PFSK-1 (cell line): Measurements from ENCODE around the gene HSPB1. TPM values are rescaled to one million over a fixed set of nuclear protein-coding genes. Genes with fewer than 3 reads are reported as not detected.

Source experiments
- FOXP2 ChIP-seq: optimal IDR thresholded peaks from 2 replicates; pipeline ENCODE3; 2011; ENCODE audit warnings: borderline replicate concordance, control low read depth, inconsistent platforms; ENCODE audit not compliant: insufficient read depth; ENCODE audit errors: extremely low read length, extremely low read depth
- POLR2AphosphoS5 ChIP-seq: IDR thresholded peaks from 2 replicates; pipeline ENCODE4 v1.6.1; 2012; ENCODE audit warnings: low read depth, mild to moderate bottlenecking, control low read depth, low read length, moderate library complexity
- SIN3A ChIP-seq: IDR thresholded peaks from 2 replicates; pipeline ENCODE4 v1.6.1; 2012; ENCODE audit warnings: mild to moderate bottlenecking, low read length, moderate library complexity, borderline replicate concordance; ENCODE audit not compliant: insufficient read depth
- TAF1 ChIP-seq: IDR thresholded peaks from 2 replicates; pipeline ENCODE4 v1.6.1; 2012; ENCODE audit warnings: low read length, control low read depth, borderline replicate concordance; ENCODE audit not compliant: insufficient read depth
- polyA plus RNA-seq: library from polyadenylated mRNA; unstranded; fragments of >200 nt; gene quantifications from one replicate; pipeline ENCODE4 v1.2.1, GENCODE V29; 2012; ENCODE audit warnings: low read depth, missing spikeins; ENCODE audit not compliant: insufficient read length
- TF ChIP-seq, protein P1 (sequence below), 2 experiments: IDR thresholded peaks; 2 replicates each; pipeline versions ENCODE4 v1.6.1 to v1.8.0; 2011 to 2012; ENCODE audit warnings: low read depth in 2 of 2, low read length in 2 of 2, control low read depth in 1 of 2, inconsistent platforms in 1 of 2, mild to moderate bottlenecking in 1 of 2, moderate library complexity in 1 of 2; ENCODE audit not compliant: insufficient read depth in 1 of 2

The HSPB1 gene
- 2,108 TPM for polyA plus RNA-seq

DNA sequence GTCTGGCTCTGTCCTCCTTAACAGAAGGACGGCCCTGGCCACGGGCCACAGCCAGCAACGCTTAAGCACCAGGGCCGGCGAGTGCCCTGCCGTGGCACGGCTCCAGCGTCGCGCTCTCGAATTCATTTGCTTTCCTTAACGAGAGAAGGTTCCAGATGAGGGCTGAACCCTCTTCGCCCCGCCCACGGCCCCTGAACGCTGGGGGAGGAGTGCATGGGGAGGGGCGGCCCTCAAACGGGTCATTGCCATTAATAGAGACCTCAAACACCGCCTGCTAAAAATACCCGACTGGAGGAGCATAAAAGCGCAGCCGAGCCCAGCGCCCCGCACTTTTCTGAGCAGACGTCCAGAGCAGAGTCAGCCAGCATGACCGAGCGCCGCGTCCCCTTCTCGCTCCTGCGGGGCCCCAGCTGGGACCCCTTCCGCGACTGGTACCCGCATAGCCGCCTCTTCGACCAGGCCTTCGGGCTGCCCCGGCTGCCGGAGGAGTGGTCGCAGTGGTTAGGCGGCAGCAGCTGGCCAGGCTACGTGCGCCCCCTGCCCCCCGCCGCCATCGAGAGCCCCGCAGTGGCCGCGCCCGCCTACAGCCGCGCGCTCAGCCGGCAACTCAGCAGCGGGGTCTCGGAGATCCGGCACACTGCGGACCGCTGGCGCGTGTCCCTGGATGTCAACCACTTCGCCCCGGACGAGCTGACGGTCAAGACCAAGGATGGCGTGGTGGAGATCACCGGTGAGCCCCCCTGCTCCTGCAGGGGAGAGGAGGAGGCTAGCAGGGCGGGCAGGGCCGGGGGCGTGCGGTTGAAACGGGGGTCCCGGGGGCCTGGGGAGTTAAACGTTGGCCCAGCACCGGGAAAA, at the start of gene HSPB1:
Gene HSPB1, plus strand, starts transcription at position 327 of the 855 bp plus-strand sequence. Its CDS starts 40 bp downstream, at position 367.
- TF ChIP-seq SIN3A (0 out of 2 replicates have a peak, but pooled peaks have one; percentile 17), POLR2AphosphoS5 (peak; percentile 97), TAF1 (peak; percentile 80; the same call in 1 of the 2 replicates), FOXP2 (peak; percentile 12)
- TF ChIP-seq, protein P1, sequence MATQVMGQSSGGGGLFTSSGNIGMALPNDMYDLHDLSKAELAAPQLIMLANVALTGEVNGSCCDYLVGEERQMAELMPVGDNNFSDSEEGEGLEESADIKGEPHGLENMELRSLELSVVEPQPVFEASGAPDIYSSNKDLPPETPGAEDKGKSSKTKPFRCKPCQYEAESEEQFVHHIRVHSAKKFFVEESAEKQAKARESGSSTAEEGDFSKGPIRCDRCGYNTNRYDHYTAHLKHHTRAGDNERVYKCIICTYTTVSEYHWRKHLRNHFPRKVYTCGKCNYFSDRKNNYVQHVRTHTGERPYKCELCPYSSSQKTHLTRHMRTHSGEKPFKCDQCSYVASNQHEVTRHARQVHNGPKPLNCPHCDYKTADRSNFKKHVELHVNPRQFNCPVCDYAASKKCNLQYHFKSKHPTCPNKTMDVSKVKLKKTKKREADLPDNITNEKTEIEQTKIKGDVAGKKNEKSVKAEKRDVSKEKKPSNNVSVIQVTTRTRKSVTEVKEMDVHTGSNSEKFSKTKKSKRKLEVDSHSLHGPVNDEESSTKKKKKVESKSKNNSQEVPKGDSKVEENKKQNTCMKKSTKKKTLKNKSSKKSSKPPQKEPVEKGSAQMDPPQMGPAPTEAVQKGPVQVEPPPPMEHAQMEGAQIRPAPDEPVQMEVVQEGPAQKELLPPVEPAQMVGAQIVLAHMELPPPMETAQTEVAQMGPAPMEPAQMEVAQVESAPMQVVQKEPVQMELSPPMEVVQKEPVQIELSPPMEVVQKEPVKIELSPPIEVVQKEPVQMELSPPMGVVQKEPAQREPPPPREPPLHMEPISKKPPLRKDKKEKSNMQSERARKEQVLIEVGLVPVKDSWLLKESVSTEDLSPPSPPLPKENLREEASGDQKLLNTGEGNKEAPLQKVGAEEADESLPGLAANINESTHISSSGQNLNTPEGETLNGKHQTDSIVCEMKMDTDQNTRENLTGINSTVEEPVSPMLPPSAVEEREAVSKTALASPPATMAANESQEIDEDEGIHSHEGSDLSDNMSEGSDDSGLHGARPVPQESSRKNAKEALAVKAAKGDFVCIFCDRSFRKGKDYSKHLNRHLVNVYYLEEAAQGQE (IDR thresholded peaks at IDR 0.05; ENCODE audit: insufficient read depth in 1 of 2, low read depth in 2 of 2, low read length in 2 of 2): no peak; a peak in 1 of 4 replicates

DNA sequence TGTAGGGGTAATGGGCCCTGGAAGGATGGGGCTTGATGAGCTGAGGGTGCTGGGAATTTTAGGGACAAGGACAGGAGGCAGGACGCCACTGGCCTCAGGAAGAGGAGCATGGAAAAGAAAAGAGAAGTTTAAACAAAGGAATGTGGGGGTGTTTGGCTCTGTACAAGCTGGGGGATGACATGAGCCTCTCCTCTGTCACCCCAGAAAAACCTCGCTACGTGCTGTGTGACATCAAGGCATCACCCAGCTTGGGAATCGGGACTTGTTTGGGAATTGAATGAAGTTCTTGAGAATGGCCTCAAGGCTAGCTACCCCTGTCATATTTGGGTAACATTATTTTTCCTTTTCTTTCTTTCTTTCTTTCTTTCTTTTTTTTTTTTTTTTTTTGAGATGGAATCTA, 47.7 kb upstream of the HSPB1 start:
- TF ChIP-seq, protein P1 (IDR thresholded peaks at IDR 0.05; ENCODE audit: insufficient read depth in 1 of 2, low read depth in 2 of 2, low read length in 2 of 2): no peak
- TF ChIP-seq FOXP2 (no peak), TAF1 (no peak), POLR2AphosphoS5 (no peak), SIN3A (no peak)

DNA sequence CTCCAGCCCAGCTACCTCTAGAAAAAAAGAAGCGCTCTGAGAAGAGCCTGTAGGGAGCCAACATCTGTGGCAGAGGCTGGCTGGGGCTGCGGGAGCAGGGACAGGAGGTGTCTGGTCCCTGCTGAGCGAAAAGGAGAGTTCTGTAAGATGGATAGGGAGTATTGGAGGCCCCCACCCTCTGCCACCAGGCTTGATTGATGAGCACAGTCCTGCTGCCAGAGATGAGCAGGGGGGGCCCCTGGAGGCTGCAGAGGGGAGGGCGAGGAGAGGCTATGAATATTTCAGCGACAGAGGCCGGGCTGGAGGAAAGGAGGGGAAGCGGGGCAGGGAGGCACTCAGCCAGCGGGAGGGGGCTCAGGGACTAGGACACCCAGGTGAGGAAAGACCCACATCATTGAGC, 44.5 kb upstream of the HSPB1 start:
- TF ChIP-seq POLR2AphosphoS5 (no peak), FOXP2 (no peak), SIN3A (no peak), TAF1 (no peak)
- TF ChIP-seq, protein P1 (IDR thresholded peaks at IDR 0.05; ENCODE audit: insufficient read depth in 1 of 2, low read depth in 2 of 2, low read length in 2 of 2): no peak

DNA sequence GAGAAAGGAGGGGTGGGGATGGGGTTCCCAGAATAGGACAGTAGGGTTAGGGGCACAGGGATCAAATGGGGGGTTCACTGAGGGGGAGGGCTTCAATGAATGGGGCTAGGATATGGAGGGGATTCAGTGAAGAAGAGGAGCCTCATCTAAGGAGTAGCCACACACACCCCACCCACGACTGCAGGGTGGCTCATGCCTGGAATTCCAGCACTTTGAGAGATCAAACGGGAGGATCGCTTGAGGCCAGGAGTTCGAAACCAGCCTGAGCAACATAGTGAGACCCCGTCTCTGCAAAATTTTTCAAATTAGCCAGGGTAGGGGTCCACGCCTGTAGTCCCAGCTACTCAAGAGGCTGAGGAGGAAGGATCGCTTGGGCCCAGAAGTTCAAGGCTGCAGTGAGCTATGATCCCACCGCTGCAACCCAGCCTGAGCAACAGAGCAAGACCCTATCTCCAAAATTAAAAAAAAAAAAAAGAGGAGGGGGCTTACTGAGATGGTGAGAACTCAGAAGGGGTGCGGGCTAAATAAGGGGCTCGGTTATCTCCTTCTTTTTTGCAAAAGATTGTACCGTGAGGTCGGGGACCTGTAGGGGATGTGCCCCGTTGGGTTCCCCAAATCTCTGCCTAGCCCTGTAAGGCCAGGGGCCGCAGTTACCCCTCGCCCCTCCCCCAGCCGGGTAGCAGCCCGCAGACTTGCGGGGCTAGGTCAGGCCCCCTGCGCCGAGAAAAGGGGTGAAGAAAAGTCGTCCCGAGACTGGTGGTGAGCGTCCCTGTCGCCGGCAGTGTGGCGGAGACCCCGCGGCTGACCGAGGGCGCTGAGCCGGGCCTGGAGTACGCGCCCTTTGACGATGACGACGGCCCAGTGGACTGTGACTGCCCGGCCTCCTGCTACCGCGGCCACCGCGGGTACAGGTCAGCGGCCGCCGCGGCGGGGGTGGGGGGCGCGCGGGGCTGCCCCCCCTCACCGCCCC, 43.1 kb upstream of the HSPB1 start:
- TF ChIP-seq POLR2AphosphoS5 (no peak), SIN3A (no peak)

DNA sequence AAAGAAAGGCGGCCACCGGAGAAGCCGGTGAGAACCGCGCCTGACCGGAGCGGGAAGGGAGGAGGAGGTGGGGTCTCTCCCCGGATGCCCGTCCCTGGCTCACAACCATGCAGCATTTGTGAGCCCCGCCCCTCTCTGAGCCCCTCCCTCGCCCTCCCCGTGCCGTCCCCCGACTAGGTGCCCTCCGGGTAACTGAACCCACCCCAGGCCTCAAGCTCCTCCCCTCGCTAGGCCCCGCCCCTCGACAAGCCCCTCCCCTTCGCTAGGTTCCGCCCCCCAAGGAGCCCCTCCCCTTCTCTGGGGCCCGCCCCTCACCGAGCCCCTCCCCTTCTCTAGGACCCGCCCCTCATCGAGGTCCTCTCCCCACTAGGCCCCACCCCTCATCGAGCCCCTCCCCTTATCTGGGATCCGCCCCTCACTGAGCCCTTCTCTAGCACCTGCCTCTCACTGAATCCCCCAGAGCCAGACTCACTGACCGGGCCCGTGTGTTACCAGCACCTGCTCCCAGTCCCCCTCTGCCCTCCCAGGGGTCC, 42.2 kb upstream of the HSPB1 start:
- TF ChIP-seq SIN3A: no peak
- TF ChIP-seq, protein P1 (IDR thresholded peaks at IDR 0.05; ENCODE audit: insufficient read depth in 1 of 2, low read depth in 2 of 2, low read length in 2 of 2): no peak
- no peak for TF ChIP-seq FOXP2
- no peak for TF ChIP-seq POLR2AphosphoS5
- TF ChIP-seq TAF1: no peak
